GM19025 (cell line): ENCODE measurements around the gene ZNF785.
A peak's percentile ranks its signal among the peaks of the same experiment; 100 is the strongest.
"Not testable (repeated sequence)": the region's sequence is repeated elsewhere in the genome, so short reads cannot be mapped to it uniquely, and the experiment has no call there.

Experiments
- ATAC-seq: cut with Tn5 transposase; IDR thresholded peaks from one replicate; pipeline ENCODE4 v1.9.1; 2021; ENCODE audit warnings: mild to moderate bottlenecking, low read depth, moderate library complexity; ENCODE audit not compliant: unreplicated experiment

Gene ZNF785

DNA sequence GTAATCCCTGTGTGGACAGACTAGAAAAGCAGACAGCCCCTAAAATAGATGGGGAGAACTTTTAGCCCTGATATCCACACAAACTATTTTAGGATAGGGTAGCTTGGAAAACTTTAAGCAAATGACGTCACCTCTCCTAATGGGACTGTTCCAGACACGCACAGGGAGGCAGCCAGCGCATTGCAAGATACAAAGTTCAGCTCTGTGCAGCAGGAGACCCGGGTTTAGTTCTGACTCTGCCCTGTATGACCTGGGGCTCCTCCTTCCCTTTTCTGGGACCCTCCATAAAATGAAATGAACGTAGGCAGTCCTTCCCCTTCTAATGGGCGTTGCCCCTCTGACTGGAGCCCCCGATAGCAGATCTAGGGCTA is 18.4 kb upstream of the ZNF785 start:
- no peak for ATAC-seq

DNA sequence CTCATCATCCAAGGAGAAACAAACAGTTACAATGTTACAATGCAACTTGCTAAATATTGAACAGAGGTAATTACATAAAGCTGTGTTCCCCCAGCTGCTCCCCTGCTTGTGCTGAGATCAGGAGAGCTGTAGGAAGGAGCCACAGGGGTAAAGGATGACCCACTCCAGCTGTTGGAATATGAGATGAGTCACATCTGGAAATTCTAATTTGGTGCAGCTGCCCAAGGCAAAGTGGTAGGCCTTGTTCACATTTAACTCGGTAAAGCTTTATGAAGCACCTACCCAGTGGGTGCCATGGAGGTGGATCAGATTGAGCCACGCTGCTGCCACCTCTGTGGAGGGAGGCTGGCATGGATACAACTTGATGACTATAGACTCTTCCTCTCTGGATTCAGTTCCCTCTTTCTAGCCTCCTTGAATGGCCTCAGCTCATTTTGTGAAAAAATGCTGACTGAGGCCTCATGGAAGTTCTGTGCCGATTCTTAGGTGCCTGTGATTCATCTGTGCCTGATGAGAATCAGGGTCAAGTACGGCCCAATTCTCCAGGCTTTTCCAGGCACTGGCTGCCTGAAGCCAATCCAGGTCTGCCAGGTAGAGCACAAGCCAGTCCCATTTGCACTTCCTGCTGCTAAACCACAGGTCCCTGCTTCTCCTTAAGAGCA is 17.2 kb upstream of the ZNF785 start:
- no peak for ATAC-seq

DNA sequence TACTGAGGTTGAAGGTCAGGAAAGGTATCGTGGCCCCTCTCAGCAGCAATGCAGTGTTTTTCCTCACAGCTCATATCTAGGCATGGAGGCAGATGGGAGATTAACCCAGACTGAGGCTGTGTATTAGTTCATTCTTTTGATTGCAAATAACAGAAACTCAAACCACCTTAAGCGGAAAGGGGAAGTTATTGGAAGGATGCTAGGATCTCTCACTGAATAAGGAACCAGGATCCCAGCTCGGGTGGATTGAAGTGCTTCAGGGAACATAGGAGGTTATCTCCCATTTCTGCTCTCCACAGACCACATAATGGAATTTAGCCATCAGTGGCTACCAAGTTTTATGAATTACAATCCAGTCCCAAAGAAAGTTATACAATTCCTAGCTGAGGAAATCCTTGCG is 16.5 kb upstream of the ZNF785 start:
- no peak for ATAC-seq

DNA sequence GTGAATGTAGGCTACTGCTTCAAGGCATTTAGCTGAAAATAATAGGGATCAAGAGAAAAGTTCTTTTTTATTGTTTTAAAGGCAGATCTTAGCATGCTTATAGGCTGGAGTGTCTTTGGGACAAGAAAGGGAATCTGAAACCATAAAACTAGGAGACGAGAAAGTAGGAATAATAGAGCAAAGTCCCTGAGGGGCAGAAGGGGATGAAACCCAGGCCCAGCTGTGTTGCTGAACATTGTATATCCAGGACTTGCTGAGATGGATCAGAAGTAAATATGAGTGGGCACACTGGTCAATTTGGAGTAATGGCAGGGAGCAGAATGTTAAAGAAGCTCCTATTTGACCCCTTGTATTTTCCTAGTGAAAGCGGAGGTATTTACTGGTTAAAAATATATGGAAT is 15.4 kb upstream of the ZNF785 start:
- no peak for ATAC-seq

DNA sequence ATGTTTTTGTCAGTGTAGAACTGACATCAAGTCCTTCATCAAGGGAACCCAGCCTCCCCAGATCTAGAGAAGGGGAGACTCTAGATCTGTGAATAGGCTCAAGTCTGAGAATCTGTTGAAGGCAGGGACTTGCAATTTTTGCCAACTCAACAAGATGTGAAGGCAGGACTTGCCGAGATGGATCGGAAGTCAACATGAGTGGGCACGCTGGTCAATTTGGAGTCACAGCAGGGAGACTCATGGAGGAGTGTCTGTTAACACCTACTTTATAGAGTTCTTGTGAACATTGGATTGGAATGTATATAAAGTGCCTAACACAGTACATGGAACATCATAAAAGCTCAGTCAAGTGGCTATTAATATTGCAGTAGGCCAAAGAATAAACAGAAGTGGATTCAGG is 14.7 kb upstream of the ZNF785 start:
- ATAC-seq, result no peak

DNA sequence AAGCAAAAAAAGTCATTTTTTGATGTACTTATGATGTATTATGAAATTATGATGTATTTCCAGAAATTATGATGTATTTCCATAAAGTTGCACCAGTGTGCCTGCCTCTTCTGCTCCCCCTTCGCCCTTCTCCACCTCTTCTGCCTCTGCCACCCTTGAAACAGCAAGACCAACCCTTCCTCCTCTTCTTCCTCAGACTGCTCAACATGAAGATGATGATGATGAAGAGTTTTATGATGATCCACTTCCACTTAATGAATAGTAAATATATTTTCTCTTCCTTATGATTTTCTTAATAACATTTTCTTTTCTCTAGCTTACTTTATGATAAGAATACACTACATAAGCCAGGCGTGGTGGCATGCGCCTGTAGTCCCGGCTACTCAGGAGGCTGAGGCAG is 7.4 kb upstream of the ZNF785 start:
- no peak for ATAC-seq

DNA sequence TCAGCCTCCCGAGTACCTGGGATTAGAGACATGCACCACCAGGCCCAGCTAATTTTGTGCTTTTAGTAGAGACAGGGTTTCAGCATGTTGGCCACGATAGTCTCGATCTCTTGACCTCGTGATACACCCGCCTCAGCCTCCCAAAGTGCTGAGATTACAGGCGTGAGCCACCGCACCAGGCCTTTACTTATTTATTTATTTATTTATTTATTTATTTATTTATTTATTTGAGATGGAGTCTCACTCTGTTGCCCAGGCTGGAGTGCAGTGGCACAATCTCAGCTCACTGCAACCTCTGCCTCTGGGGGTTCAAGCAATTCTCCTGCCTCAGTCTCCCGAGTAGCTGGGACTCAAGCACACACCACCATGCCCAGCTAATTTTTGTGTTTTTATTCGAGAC is 5.4 kb upstream of the ZNF785 start:
- not testable (repeated sequence) for ATAC-seq

DNA sequence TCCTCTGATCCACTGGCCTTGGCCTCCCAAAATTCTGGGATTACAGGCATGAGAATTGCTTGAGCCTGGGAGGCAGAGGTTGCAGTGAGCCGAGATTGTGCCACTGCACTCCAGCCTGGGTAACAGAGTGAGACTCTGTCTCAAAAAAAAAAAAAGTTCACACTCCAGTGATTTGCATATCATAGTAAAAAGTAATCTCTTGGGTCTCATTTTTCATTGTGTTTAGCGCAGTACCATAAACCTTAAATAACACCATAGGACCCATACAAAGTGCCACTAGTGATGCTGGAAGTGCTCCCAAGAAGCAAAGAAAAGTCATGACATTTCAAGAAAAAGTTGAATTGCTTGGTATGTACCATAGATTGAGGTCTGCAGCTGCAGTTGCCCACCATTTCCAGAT is 4.1 kb upstream of the ZNF785 start:
- not testable (repeated sequence) for ATAC-seq

DNA sequence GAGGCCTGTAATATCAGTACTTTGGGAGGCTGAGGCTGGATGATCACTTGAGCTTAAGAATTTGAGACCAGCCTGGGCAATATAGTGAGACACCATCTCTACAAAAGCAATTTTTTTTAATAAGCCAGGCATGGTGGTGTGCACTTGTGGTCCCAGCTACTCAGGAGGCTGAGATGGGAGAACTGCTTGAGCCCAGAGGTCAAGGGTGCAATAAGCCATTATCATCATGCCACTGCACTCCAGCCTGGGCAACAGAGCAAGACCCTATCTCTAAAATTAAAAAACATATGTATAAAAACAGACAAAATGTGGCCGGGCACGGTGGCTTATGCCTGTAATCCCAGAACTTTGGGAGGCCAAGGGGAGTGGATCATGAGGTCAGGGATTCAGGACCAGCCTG is 3.2 kb upstream of the ZNF785 start:
- ATAC-seq, result no peak

DNA sequence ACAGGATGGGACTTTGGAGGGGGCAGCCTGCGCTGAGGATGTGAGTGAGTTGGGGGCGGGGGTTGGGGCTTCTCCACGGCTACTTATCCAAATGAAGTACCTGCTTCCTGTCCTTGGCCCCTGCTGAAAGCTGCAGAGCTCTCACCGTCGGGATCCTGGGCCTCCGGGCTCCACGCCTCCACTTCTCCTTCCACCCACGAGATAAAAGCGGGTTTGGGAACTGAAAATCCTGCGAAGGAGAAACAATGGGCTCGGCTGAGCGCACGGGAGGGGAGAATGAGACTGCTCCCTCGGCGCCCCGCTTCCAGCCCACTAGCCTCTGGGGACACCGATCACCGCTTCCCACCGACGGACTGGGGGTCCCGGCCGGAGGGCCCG is 486 bp downstream of the ZNF785 start:
- ATAC-seq, result no peak

DNA sequence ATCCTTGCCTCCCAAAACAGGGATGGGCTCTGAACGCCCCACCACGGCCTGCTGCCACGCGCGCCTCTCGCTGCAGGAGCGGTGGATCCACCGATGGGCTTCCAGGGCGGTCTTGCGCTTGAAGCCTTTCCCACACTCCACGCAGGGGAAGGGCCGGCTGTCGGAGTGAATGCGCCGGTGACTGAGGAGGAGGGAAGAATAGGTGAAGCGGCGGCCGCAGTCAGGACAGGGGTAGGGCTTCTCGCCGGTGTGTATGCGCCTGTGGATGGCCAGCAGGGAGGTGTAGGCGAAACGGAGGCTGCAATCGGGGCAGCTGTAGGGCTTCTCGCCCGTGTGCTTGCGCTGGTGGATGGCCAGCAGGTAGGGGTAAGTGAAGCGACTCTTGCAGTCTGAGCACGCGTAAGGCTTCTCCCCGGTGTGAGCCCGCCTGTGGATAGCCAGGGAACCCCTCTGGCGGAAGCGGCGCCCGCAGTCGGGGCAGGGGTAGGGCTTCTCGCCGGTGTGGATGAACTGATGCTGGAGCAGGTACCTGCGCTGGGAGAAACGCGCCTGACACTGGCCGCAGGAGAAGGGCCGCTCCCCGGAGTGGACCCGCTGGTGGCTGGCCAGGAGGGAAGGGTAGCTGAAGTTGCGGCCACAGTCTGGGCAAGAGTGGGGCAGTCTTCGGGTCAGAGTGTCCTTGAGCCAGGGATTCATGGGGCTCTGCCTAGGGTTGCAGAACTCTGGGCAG is 2.7 kb downstream of the ZNF785 start:
- no peak for ATAC-seq

DNA sequence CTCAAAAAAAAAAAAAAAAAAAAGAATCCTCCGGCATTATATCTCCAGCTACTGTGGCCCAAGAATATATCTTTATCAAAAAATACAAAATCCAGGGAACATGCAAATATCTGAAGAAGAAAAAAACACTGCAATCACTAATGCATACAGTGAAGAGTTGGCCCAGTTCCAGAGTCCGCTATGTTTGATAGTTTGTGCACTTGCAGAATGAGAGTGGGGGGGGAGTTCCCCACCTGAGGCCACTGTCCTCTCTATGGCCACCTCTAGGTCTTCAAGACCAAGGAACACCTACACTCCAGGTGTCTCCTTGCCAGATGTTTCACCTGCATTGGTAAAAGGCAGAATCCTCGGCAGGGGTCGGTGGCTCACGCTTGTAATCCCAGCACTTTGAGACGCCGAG is 4.0 kb downstream of the ZNF785 start:
- ATAC-seq, result no peak

DNA sequence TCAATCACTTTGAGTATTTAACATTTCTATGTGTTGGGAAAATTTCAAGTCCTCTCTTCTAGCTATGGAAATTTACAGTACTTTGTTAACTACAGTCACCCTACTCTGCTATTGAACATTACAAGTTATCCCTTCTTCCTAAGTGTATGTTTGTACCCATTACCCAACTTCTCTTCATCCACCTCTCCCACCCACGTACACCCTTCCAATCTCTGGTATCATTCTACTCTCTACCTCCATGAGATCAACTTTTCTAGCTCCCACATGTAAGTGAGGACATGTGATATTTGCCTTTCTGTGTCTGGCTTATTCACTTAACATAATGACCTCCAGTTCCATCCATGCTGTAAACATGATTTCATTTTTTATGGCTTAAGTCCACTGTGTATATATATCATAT is 10.8 kb downstream of the ZNF785 start:
- ATAC-seq, result no peak

DNA sequence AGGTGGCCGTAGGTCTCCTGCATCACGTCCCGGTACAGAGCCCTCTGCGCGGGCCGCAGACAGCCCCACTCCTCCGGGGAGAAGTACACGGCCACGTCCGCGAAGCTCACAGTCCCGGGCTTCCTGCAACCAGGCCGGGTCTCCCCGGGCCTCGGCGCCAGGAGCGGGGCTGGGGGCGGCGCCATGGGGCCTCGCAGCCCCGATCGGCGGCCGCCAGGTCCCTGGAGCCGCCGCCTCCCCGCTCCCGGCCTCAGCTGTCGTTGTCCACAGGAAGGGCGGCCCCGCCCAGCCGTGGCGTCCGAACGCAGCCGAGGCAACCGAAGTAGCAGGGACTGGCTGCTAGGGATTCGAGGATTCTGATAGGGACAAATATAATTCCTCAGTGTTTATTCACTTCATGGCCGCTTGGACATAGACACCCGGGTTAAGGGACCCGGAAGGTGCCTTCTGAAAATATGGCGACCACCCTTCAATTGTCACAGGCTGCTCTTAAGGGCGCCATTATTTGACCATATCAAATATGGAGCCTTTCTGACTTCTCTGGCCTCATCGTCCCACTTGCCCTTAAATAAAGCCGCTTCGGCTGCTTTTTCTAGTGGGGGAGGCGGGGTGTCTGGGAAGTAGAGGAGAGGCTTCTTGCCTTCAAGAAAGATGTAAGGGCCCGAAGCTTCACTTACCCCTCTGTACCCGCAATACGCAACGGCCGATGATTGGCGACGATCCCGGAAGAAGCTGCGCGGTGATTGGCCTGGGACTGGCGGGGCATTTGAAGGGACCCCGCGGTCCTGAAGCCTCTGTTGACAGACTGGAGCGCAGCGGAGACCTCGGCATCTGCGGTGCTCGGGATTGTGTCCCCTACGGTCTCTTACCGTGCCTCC is 13.8 kb downstream of the ZNF785 start, which contains the start of gene ZNF688:
Gene ZNF688, minus strand, starts transcription at position 270 of the 878 bp plus-strand sequence. Its CDS starts 85 bp downstream, at position 185.
- peak; percentile 65 for ATAC-seq

DNA sequence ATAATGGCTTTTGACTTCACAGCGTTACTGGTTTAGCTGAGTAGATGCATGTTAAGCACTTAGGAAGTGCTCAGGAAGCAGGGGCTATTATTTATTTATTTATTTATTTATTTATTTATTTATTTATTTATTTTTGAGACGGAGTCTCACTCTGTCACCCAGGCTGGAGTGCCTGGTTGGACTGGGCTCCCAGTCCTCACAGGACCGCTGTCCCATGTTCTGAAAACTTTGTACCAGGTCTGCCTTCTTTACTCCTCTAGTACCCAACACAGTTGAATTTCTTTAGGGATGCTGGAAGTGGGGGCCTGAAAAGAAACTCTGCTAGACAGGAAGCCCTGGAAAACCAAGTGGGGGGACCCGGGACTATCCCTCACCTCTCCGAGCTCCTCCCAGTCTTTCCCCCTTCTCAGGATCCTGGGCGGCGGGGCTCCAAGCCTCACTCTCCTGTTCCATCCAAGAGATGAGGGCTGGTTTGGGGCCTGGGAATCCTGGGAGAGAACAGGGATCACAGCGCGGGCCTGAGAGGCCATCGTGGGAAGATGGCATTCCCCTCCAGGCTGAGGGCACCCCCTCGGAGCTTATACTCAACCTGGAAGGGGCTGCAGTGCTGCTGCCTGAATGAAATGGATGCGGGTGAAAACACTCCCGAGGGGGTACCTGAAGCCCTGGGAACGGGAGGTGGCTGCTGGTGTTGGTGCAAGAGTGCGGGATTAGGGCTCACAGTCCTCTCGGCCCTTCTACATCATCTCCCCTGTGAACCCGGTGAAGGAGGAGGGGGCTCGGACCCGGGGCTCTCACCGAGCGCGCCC is 14.7 kb downstream of the ZNF785 start:
- no peak for ATAC-seq

DNA sequence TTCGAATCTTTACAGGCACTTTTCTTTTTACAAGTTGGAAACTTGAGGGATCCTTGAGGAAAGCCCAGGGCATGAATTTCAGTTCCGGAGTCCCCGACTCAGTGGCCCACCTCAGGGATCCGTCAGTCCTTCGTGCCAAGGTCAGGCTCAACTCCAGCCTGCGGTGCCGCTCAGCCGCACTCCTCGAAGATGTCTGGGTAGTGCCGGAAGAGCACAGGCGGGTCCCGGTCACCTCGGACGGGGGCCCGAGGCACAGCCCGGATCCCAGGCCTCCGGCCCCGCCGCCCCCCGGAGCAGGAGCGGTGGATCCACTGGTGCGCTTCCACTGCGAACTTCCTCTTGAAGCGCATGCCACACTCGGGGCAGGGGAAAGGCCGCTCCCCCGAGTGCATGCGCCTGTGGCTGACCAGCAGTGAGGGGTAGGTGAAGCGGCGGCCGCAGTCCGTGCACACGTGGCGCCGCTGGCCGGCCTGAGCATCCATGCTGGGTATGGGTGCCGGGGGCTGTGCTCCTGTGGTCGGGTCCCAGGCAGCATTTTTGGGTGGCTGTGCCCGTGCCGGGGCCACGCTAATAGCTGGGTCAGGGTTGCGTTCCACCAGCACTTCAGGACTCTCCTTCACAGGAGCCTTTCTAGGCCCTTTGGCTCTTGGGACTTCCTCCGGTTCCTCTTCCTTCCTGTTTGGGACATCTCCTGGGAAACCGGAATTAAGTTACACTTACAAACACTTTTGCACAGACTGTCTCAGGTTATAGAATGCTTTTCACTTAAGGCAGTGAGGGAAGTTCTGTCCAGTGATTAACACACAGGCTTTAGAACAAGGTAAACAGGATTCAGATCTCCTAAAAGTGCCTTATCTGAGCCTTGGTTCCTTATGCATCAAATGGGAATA is 15.5 kb downstream of the ZNF785 start:
- ATAC-seq, result no peak

DNA sequence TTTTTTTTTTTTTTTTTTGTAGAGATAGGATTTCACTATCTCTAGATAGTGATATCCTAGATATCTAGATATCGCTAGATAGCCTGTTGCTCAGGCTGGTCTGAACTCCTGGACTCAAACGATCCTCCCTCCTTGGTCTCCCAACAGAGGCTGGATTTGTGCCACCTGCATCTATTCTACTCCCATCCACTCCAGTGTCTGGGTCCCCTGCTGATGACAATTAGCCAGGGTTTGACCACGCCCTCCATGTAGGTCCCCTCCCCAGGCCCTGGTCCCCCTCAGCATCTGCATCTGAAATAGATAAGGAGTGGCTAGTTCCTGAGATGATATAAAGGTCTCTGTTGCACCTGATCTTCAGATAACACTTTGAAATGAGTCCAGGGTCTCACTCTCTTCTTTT is 16.2 kb downstream of the ZNF785 start:
- ATAC-seq, result no peak

DNA sequence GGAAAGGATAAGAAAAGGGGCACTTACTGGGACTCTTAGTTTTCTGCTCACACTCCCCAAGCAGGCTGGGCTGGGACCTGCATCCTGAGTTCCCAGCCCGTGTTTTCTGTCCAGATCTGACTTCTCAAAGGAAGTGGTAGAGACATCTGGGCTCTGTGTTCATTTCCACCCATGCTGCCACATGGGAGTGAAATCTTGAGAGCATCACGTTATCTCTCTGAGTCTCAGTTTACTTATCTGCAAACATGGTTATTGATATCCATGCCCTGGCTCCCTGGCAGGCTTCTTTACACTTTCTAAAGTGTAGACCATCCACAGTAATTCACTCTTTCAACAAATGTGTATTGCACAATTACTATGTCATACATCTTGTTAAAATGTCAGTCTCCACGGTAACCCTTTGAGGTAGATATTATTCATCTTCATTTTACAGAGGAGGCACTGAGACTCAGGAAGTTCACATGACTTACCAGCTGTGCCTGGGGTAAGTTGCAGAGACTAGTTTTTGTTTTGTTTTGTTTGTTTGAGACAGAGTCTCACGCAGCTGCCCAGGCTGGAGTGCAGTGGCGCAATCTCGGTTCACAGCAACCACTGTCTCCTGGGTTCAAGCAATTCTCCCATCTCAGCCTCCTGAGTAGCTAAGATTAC is 17.4 kb downstream of the ZNF785 start:
- peak; percentile 42 for ATAC-seq
